ENCODE measurements around the gene COL15A1. TPM values are rescaled to one million over a fixed set of nuclear protein-coding genes. Genes with fewer than 3 reads are reported as not detected.

COL15A1 gene
- total and polyA plus RNA-seq, 4 experiments from 2014 or later: not detected

DNA sequence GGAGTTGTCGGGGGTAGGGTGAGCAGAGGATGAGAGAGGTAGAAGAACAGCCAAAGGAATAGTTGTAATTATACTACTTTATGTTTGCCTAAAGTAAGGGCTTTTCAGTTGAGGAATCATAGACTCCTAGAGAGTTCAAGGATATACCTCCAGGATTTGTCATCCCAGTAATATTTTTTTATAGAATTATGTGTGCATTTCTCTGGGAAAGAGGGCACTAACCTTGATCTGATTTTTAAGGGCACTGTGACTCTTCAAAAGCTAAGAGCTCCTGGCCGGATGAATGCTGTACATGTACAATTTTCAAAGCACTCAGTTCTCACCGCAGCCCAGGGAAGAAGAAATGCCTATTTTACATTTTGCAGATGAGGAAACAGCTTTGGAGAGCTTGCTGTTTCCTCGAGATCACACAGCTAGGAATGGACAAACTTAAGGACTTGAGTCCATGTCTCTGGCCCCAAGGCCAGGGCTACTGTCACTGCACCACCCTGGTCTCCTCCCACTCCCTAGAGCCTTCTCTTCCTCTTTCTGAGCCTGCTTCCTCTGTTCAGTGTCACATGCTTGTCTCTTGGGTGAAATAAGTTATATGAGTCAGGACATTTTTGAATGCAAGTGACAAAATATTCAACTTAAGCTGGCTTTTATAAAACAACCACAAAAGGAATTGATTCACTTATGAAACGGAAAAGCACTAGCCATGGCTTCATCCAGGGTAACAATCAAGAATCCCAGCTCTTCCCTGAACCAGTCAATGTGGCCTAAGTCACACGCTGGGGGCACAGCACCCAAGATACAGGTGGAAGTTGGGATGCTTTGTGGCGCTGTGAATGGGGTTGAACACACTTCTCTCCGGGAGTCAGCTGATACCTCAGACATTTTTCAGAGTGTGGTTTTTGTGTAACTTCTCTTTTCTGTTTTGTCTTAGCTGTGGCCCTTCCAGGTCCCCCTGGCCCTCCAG, 115.5 kb downstream of the COL15A1 start:
- H3K27me3 ChIP-seq (ENCODE audit: insufficient read depth, low read length): no peaks in the 10 kb centered on the region
- peak overlapping the region in 1 of 2 donors; percentile 71 for H3K4me3 ChIP-seq (ENCODE audit: low read length in 2 of 2)
- Mint-ChIP-seq H3K27me3 (no peaks in the 10 kb centered on the region), H3K9me3 (peaks cover 0 to 2% (median 0%) of the 10 kb centered on the region in 8 donors), H3K4me1 (peaks cover 58 to 92% (median 78%) of the 10 kb centered on the region in 4 donors), H3K36me3 (no peaks in the 10 kb centered on the region), H3K27ac (peak overlapping the region; percentile 17 to 93 (median 80)), H3K4me3 (peak overlapping the region; percentile 74 to 95 (median 88))
- no peaks in the 10 kb centered on the region for H3K9me3 ChIP-seq (ENCODE audit: control insufficient read depth in 1 of 2, low read length in 2 of 2)
- POLR2A ChIA-PET (ENCODE audit: partially characterized antibody): interaction anchor here (0.6 to 5.0 kb wide), 15 partner anchors 9 to 75 kb away, joined by 3 to 82 read pairs (median 8); partner anchors contain the start of gene TGFBR1
- peak in 4 of 5 donors; percentile 22 to 27 (median 26) for DNase-seq
- no peak overlapping the region for H3K27ac ChIP-seq (ENCODE audit: low read depth, low read length)
- intact Hi-C loops (cut with micrococcal nuclease): loop anchor here (2.0 kb wide), 3 partner anchors 18 to 76 kb away; no protein-coding TSS in a partner anchor
- no peaks in the 10 kb centered on the region for H3K36me3 ChIP-seq (ENCODE audit: insufficient read depth, low read length)
- peaks cover 59% of the 10 kb centered on the region for H3K4me1 ChIP-seq (ENCODE audit: insufficient read depth, low read length)
- CTCF ChIA-PET (ENCODE audit: partially characterized antibody): interaction anchor here (0.8 to 3.7 kb wide), 11 partner anchors 10 to 81 kb away, joined by 3 to 29 read pairs (median 9); partner anchors contain the start of gene TGFBR1

DNA sequence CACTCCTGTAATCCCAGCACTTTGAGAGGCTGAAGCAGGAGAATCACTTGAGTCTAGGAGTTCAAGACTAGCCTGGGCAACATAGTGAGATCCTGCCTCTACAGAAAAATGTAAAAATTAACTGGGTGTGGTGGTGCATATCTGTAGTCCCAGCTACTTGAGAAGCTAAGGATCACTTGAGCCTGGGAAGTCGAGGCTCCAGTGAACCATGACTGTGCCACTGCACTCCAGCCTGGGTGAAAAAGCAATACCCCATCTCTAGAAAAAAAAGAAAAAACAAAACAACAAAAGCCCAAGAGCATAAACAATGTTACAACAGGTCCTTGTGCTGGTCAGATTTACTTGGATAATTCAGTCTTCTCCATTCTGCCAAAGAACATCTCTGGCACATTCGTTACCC, 116.9 kb downstream of the COL15A1 start:
- peaks cover 53% of the 10 kb centered on the region for H3K4me1 ChIP-seq (ENCODE audit: insufficient read depth, low read length)
- intact Hi-C loops (cut with micrococcal nuclease): no loop called here
- CTCF ChIA-PET (ENCODE audit: partially characterized antibody): interaction anchor here (3.7 kb wide), 1 partner anchor 79 kb away, joined by 29 read pairs; no protein-coding TSS in a partner anchor

GRCh38 chr9:99062549-99062948, 118.8 kb downstream of the COL15A1 start:
- Histone ChIP-seq H3K9me3 (ENCODE audit: control insufficient read depth in 1 of 2, low read length in 2 of 2) (no peaks in the 10 kb centered on the region), H3K4me1 (ENCODE audit: insufficient read depth, low read length) (peaks cover 33% of the 10 kb centered on the region), H3K27ac (ENCODE audit: low read depth, low read length) (no peak overlapping the region), H3K36me3 (ENCODE audit: insufficient read depth, low read length) (no peaks in the 10 kb centered on the region), H3K27me3 (ENCODE audit: insufficient read depth, low read length) (no peaks in the 10 kb centered on the region), H3K4me3 (ENCODE audit: low read length in 2 of 2) (no peak overlapping the region)
- no peak for DNase-seq
- POLR2A ChIA-PET (ENCODE audit: partially characterized antibody): interaction anchor here (1.4 to 1.9 kb wide), 2 partner anchors 42 to 50 kb away, joined by 3 to 6 read pairs; partner anchors contain the start of gene TGFBR1
- peaks cover 43 to 85% (median 71%) of the 10 kb centered on the region in 4 donors for H3K4me1 Mint-ChIP-seq
- H3K4me3 Mint-ChIP-seq: peak overlapping the region in 1 of 8 donors; percentile 13
- no peaks in the 10 kb centered on the region for H3K36me3 Mint-ChIP-seq
- no peak overlapping the region for H3K27ac Mint-ChIP-seq
- CTCF ChIA-PET (ENCODE audit: partially characterized antibody): no interaction called here
- H3K27me3 Mint-ChIP-seq: no peaks in the 10 kb centered on the region
- intact Hi-C loops (cut with micrococcal nuclease): no loop called here
- peaks cover 0 to 2% (median 0%) of the 10 kb centered on the region in 8 donors for H3K9me3 Mint-ChIP-seq

More for the DNA sequence above, 116.9 kb downstream of the COL15A1 start:
- Histone ChIP-seq H3K9me3 (ENCODE audit: control insufficient read depth in 1 of 2, low read length in 2 of 2) (no peaks in the 10 kb centered on the region), H3K4me3 (ENCODE audit: low read length in 2 of 2) (no peak overlapping the region), H3K36me3 (ENCODE audit: insufficient read depth, low read length) (no peaks in the 10 kb centered on the region), H3K27me3 (ENCODE audit: insufficient read depth, low read length) (no peaks in the 10 kb centered on the region), H3K27ac (ENCODE audit: low read depth, low read length) (no peak overlapping the region)
- Mint-ChIP-seq H3K27me3 (no peaks in the 10 kb centered on the region), H3K4me1 (peaks cover 56 to 92% (median 80%) of the 10 kb centered on the region in 4 donors), H3K4me3 (peak overlapping the region in 3 of 8 donors; percentile 11 to 55 (median 32)), H3K27ac (peak overlapping the region in 3 of 7 donors; percentile 41 to 78 (median 52)), H3K36me3 (no peaks in the 10 kb centered on the region), H3K9me3 (peaks cover 0 to 2% (median 0%) of the 10 kb centered on the region in 8 donors)
- POLR2A ChIA-PET (ENCODE audit: partially characterized antibody): interaction anchor here (1.9 to 5.0 kb wide), 3 partner anchors 17 to 44 kb away, joined by 6 to 82 read pairs (median 58); partner anchors contain the start of gene TGFBR1
- no peak for DNase-seq

GRCh38 chr9:99063522-99063921, 119.8 kb downstream of the COL15A1 start:
- Mint-ChIP-seq H3K27me3 (no peaks in the 10 kb centered on the region), H3K27ac (peak overlapping the region in 1 of 7 donors; percentile 88), H3K36me3 (no peaks in the 10 kb centered on the region), H3K4me1 (peaks cover 38 to 79% (median 65%) of the 10 kb centered on the region in 4 donors), H3K4me3 (no peak overlapping the region), H3K9me3 (peaks cover 0 to 2% (median 0%) of the 10 kb centered on the region in 8 donors)
- intact Hi-C loops (cut with micrococcal nuclease): no loop called here
- Histone ChIP-seq H3K36me3 (ENCODE audit: insufficient read depth, low read length) (no peaks in the 10 kb centered on the region), H3K4me1 (ENCODE audit: insufficient read depth, low read length) (peaks cover 27% of the 10 kb centered on the region), H3K27ac (ENCODE audit: low read depth, low read length) (no peak overlapping the region), H3K4me3 (ENCODE audit: low read length in 2 of 2) (no peak overlapping the region), H3K27me3 (ENCODE audit: insufficient read depth, low read length) (no peaks in the 10 kb centered on the region), H3K9me3 (ENCODE audit: control insufficient read depth in 1 of 2, low read length in 2 of 2) (no peaks in the 10 kb centered on the region)
- ChIA-PET CTCF (ENCODE audit: partially characterized antibody) (no interaction called here), POLR2A (ENCODE audit: partially characterized antibody) (no interaction called here)
- no peak for DNase-seq

GRCh38 chr9:99066571-99066970, 122.9 kb downstream of the COL15A1 start:
- Mint-ChIP-seq H3K27me3 (no peaks in the 10 kb centered on the region), H3K27ac (no peak overlapping the region), H3K4me1 (peaks cover 34 to 83% (median 59%) of the 10 kb centered on the region in 4 donors), H3K36me3 (no peaks in the 10 kb centered on the region), H3K4me3 (peak overlapping the region in 1 of 8 donors; percentile 48), H3K9me3 (peaks cover 0 to 2% (median 0%) of the 10 kb centered on the region in 8 donors)
- Histone ChIP-seq H3K4me3 (ENCODE audit: low read length in 2 of 2) (no peak overlapping the region), H3K9me3 (ENCODE audit: control insufficient read depth in 1 of 2, low read length in 2 of 2) (no peaks in the 10 kb centered on the region), H3K27me3 (ENCODE audit: insufficient read depth, low read length) (no peaks in the 10 kb centered on the region), H3K4me1 (ENCODE audit: insufficient read depth, low read length) (peaks cover 18% of the 10 kb centered on the region), H3K36me3 (ENCODE audit: insufficient read depth, low read length) (no peaks in the 10 kb centered on the region), H3K27ac (ENCODE audit: low read depth, low read length) (no peak overlapping the region)
- ChIA-PET POLR2A (ENCODE audit: partially characterized antibody) (interaction anchor here (0.8 to 2.0 kb wide), 3 partner anchors 26 to 53 kb away, joined by 3 to 5 read pairs (median 4); no protein-coding TSS in a partner anchor), CTCF (ENCODE audit: partially characterized antibody) (interaction anchor here (0.6 to 1.3 kb wide), 5 partner anchors 15 to 118 kb away, joined by 3 to 4 read pairs (median 3); no protein-coding TSS in a partner anchor)
- intact Hi-C loops (cut with micrococcal nuclease): no loop called here
- DNase-seq: no peak

GRCh38 chr9:99069075-99069474, 125.4 kb downstream of the COL15A1 start:
- POLR2A ChIA-PET (ENCODE audit: partially characterized antibody): interaction anchor here (1.0 to 2.6 kb wide), 5 partner anchors 11 to 37 kb away, joined by 3 to 22 read pairs (median 4); partner anchors contain the start of gene TGFBR1

More at GRCh38 chr9:99069075-99069474, 125.4 kb downstream of the COL15A1 start:
- Histone ChIP-seq H3K27me3 (ENCODE audit: insufficient read depth, low read length) (no peaks in the 10 kb centered on the region), H3K36me3 (ENCODE audit: insufficient read depth, low read length) (no peaks in the 10 kb centered on the region), H3K9me3 (ENCODE audit: control insufficient read depth in 1 of 2, low read length in 2 of 2) (no peaks in the 10 kb centered on the region), H3K27ac (ENCODE audit: low read depth, low read length) (no peak overlapping the region), H3K4me1 (ENCODE audit: insufficient read depth, low read length) (peaks cover 18% of the 10 kb centered on the region), H3K4me3 (ENCODE audit: low read length in 2 of 2) (no peak overlapping the region)
- Mint-ChIP-seq H3K4me1 (peaks cover 27 to 75% (median 47%) of the 10 kb centered on the region in 4 donors), H3K27ac (peak overlapping the region; percentile 41 to 92 (median 81)), H3K9me3 (peaks cover 0 to 2% (median 0%) of the 10 kb centered on the region in 8 donors), H3K4me3 (peak overlapping the region in 6 of 8 donors; percentile 12 to 73 (median 54)), H3K36me3 (no peaks in the 10 kb centered on the region), H3K27me3 (no peaks in the 10 kb centered on the region)
- CTCF ChIA-PET (ENCODE audit: partially characterized antibody): no interaction called here
- no peak for DNase-seq
- intact Hi-C loops (cut with micrococcal nuclease): no loop called here

All from CD4-positive, alpha-beta memory T cell (primary cell).